HFF-Myc (cell line): ENCODE measurements around the gene CTNNB1.

Experiments
- DNase-seq: peaks from one replicate; pipeline ENCODE4 v3.0.0-alpha.2; 2011; ENCODE audit warnings: low read depth; ENCODE audit errors: extremely low read depth
- H3K4me3 ChIP-seq: replicated peaks from 2 replicates; pipeline ENCODE4 v1.5.1; 2011; ENCODE audit warnings: low read depth, mild to moderate bottlenecking, control low read depth, low read length
- CTCF ChIP-seq: IDR thresholded peaks from 2 replicates; pipeline ENCODE4 v1.5.1; 2012; ENCODE audit warnings: mild to moderate bottlenecking, low read depth, low read length, control low read depth; ENCODE audit errors: missing control alignments

CTNNB1 gene

GRCh38 chr3:41265011-41265545 lies 65.8 kb downstream of the CTNNB1 start:
- no peak for TF ChIP-seq CTCF
- no peak overlapping the region for H3K4me3 ChIP-seq
- DNase-seq, result peak; percentile 10

GRCh38 chr3:41265823-41266273 lies 66.5 kb downstream of the CTNNB1 start:
- TF ChIP-seq CTCF, result no peak
- DNase-seq, result peak; percentile 44
- no peak overlapping the region for H3K4me3 ChIP-seq

GRCh38 chr3:41267975-41268640 lies 68.8 kb downstream of the CTNNB1 start:
- peak; percentile 82 for DNase-seq

GRCh38 chr3:41272667-41273066 lies 73.4 kb downstream of the CTNNB1 start:
- no peak for TF ChIP-seq CTCF

More at GRCh38 chr3:41267975-41268640, 68.8 kb downstream of the CTNNB1 start:
- TF ChIP-seq CTCF, result no peak
- no peak overlapping the region for H3K4me3 ChIP-seq

GRCh38 chr3:41274944-41275668 lies 75.8 kb downstream of the CTNNB1 start:
- TF ChIP-seq CTCF, result no peak
- no peak overlapping the region for H3K4me3 ChIP-seq
- no peak for DNase-seq

More at GRCh38 chr3:41272667-41273066, 73.4 kb downstream of the CTNNB1 start:
- no peak overlapping the region for H3K4me3 ChIP-seq
- DNase-seq, result no peak

GRCh38 chr3:41276191-41276590 lies 76.9 kb downstream of the CTNNB1 start:
- TF ChIP-seq CTCF, result no peak
- no peak for DNase-seq
- no peak overlapping the region for H3K4me3 ChIP-seq
